NCI-H1694 treated with DMSO at 0.1 percent for 48 hours (cell line): ENCODE data around the gene ADAMTS10.
"Not testable (repeated sequence)": the region's sequence is repeated elsewhere in the genome, so short reads cannot be mapped to it uniquely, and the experiment has no call there.

ENCODE experiments used
- DNase-seq: peaks from one replicate; lab custom pipeline; 2025; lab: John Stamatoyannopoulos, UW

ADAMTS10 gene

DNA sequence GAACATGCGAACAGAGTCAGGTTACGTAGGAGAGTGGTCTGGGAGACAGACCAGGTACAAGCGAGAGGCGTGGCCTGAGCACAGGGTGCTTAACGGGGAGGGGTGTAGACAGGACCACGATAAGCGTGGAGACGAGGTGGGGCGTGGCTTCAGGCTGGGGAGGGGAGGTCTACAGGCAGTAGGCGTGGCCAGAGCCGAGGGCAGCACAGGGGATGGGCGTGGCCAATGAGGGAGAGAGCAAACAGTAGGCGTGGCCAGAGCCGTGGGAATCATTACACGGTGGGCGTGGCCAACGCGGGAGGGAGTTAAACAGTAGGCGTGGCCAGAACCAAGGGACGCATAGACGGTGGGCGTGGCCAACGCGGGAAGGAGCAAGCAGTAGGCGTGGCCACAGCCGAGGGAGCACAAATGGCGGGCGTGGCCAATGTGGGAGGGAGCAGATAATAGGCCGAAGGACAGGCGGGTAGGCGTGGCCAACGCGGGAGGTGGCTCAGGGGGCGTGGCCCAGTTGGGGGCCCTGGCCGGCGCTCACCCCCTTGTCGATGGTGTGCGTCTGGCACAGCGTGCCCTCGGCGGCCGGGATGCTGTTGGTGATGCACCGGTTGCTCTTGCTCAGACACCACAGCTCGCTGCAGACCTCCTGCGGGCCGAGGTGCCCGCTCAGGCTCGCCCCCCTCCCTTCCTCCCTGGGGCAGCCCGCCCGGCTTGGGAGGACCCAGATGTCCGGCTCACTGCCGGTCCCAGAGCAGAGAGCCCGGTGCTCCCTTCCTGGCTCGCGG lies 18.1 kb downstream of the ADAMTS10 start:
- no peak for DNase-seq

DNA sequence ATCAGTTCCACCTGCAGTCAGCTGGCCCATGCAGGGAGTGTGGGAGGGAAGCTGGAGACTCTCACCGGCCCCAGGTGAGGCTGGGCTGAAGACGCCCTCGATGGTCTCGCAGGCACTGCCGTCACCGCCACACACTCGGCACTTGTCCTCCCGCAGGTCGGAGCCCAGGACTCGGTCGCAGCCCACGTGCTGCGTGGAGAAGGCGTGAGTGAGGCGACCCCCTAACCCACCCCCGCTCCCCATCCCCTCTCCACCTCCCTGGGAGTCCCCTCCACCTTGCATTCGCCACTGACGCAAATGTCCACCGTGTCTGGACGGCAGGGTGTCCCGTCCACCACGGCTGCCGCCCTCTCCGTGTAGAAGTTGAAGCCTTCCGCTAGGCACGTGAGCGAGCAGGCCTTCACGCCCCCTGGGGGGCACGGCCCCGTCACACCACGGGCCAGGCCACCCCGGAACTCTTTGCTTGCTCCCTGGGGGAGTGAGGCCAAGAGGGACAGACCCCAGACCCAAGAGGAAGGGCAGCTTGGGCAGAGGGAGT lies 21.3 kb downstream of the ADAMTS10 start:
- no peak for DNase-seq

DNA sequence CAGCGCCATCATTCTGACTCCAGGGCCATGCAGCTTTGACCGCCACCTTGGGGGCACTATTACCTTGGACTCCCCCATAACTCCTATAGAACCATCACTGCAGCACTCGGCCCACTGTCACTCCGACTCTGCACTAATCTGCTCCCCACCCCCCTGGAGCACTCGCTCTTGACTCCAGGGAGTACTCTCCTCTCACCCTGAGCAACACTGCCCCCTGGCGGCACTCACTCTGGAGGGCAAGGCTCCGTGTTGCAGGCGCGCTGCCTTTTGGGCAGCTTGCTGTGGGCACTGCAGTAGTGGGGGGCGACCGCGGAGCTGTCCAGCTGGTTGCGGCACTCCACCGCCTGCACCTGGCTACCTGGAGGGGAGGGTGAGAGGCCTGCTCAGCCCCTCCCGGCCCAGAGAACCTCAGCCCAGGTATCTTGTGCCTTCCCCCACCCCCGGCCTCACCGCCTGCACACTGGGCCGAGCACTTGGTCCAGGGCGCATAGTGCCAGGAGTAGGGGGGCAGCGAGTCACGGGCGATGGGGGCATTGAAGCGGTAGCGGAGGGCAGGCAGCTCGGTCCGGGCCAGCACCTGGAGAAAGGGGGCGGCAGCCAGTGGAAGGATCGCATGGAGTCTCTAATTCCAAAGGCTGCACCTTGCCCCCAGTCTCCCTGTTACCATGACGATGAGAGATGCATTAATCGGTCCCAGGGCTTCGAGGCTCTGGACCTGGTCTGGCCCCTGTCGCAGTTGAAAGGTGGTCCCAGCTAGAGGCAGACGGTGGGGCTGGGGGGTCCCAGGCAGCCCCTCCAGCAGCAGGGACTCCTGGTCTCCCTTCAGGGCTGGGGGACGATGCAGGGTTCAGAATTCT lies 24.4 kb downstream of the ADAMTS10 start:
- no peak for DNase-seq

DNA sequence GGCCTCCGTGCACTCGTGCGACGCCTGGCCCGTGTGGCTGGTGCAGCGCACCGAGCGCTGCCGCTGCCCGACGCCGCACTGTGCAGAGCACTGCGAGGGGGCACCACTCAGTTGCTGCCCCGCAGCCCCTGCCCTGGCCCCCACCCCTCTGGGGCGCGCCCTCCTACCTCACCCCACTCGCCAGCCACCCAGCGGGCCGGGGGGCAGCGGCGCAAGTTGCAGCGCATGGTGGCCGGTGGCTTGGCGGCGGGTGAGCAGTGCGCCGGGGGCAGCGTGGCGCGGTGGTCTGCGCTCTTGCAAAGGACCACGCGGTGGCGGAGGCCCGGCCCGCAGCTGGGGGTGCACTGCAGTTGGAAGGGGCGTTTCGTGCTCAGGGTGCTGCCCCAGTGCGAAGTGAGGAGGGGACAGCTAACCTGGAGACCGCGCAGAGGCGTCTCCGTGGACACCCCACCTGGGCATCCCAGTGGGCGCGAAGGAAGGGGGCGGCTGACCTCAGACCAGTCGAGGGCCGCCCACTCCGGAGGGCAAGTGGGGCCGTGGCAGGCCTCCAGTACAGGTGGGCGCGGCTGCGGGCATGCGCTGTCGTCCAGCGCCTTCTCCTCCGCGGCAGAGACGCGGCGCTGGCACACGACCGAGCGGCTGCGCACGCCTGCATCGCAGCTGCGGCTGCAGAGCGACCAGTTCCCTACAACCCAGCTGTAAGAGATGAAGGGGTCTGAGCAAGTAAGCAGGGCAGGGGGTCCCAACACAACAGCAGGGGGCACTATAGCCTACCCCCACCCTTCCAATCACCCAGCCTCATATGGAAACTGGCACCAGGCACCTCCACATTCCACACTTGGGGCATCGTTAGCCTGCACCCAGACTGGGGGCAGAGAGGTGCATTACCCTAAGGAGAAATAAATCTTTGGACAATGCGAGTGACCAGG lies 25.3 kb downstream of the ADAMTS10 start:
- DNase-seq: no peak

DNA sequence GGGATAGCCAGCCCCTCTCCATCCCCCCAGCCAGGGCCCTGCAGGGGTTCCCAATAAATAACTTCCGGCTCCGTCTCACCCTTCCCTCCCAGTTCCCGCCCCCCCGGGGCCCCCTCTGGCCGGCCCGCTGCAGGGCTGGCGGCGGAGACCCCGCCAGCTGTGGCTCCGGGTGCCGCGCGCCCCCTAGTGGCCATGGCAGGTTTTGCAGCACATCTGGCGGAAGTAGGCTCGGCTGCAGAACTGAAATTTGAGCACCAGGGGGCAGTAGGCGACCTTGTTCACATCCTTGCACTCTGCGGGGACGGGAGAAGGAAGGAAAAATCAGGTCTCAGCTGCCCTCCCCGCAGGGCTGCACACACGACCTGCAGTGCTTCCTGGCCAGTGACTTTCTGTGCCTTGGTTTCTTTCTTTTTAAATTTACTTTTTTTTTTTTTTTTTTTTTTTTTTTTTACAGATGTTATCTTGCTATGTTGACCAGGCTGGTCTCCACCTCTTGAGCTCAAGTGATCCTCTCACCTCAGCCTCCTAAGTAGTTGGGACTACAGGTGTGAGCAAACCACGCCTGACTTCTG lies 29.7 kb downstream of the ADAMTS10 start:
- no peak for DNase-seq

DNA sequence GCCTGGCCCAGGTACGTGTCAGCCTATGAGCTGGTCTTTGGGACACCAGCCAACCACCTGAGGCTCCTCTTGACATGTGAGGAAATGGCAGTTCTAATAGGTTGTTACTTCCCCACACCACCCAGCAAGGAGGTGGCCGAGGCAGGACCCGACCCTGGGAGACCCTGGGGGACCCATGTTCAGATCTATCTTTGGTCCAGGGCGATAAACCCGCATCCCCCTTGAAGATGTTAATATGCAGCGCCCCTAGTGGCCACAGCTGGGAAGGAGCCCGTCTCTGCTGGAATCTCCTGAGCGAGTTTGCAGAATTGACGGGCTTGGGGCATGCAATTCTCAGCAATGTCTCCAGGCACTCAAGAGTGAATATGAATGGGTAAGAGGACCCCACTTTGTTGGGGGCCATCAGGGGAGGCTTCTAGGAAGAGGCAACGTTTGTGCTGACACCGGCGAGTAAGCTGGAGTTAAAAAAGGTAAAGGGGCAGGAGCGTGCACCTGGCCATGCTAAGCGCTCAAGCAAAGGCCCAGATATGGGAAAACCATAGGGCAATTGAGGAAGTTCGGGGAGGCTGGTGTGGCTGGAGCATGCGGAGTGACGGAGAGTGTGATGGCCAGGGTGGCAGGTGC lies 31.8 kb downstream of the ADAMTS10 start:
- no peak for DNase-seq

DNA sequence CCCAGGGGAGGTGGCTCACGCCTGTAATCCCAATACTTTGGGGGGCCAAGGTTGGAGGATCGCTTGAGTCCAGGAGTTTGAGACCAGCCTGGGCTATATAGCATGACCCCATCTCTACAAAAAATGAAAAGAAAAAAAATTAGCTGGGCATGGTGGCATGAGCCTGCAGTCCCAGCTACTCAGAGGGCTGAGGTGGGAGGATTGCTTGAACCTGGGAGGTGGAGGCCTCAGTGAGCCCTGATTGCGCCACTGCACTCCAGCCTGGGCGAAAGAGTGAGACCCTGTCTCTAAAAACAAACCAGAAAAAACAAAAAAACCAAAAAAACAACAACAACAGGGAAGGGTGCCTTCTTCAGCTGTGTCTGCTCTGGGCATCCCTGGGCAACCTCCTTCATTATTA lies 32.8 kb downstream of the ADAMTS10 start:
- DNase-seq: no peak

DNA sequence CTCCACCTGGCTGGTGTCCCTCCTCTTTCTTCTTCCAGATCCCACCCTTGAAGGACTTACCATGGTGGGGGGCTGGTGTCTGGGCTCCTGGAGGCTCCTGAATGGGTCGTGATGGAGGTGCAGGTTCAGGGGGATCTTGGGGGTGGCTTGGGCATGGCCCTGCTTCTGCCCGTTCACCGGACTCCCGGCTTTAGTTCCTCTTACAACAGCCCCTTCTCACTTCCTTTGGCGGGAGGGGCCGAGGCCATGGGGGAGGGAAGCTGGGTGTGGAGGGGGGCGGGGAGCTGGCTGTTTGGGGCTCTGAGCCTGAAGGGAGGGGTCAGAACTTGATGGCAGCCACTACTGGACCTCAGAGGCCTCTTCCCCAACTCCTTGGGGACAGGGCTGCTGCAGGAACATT lies 33.3 kb downstream of the ADAMTS10 start, which contains the start of gene MYO1F:
Gene MYO1F (minus strand): TSS at position 196 of the 400 bp plus-strand sequence. CDS start 133 bp downstream, at position 63.
- no peak for DNase-seq

DNA sequence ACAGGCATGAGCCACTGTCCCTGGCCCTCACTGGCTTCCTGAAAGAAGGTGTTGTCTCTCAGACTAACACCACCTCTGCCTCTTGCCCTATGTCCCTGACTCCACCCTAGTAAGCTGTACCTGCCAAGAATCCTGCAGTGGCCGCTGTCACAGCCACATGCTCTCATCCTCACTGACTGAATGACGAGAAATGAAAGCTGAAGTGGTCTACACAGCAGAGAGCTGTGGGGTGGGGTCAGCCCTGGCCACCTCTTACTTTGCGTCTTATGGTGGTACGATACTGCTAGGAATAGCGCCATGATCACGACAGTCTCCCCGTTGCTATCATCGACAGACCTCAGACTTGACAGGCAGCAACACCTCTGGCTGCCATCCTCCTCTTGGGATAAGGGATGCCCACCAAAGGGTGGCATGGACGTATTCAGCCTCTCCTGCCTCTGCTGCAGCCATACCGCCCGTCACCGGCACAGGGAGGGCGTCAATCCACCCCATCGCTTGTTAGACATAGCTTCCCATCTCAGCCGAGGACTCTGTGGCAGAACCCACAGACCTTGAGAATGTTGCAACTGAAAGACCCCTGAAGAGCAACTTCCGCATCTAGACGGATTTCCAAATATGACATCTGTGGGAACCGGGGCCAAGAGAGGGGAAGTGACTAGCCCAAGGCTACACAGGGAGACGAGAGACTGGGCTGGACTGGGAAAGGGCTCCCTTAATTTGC lies 34.1 kb downstream of the ADAMTS10 start:
- DNase-seq: no peak

DNA sequence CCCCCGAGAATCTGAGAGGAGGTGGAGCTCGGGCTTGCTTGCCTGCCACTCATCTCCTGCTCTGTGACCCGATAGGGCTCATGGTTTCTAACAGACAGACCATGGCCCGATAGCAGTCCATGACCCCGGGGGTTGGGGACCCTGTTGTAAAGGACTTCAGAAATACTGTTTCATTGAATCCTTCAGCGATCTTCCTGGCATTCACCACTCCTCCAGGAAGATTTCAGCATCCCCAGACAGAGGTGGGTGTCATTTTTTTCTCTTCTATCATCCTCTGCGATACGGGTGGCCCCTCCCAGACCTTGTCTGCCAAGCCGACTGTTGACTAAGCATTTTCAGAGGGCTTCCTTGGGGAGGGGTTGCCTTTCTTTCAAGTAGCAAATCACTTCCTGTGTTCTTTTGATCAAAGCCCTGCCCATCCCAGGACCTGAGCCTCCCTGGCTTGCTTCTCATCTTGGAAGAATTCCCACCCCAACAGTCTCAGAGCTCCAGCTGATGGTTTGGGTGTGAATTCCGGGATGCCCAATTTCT lies 35.0 kb downstream of the ADAMTS10 start:
- DNase-seq: no peak

DNA sequence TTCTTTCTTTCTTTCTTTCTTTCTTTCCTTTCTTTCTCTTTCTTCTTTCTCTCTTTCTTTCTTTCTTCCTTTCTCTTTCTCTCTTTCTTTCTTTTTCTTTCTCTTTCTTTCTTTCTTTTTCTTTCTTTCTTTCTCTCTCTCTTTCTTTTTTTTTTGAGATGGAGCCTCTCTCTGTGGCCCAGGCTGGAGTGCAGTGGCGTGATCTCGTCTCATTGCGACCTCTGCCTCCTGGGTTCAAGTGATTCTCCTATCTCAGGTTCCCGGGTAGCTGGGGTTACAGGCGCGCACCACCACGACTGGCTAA lies 35.9 kb downstream of the ADAMTS10 start:
- not testable (repeated sequence) for DNase-seq

DNA sequence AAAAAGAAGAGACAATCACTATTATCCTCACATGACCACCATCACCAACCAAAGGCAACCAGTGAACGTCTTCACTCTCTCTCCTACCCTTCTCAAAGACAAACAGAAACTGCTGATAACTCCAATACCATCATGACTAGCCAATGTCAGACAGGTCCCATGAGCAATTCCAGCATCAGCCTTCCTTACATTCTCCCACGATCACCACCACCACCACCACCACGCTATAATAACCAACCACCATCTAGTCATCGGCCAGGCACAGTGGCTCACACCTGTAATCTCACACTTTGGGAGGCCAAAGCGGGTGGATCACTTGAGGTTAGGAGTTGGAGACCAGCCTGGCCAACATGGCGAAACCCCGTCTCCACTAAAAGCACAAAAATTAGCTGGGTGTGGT lies 37.2 kb downstream of the ADAMTS10 start:
- no peak for DNase-seq

DNA sequence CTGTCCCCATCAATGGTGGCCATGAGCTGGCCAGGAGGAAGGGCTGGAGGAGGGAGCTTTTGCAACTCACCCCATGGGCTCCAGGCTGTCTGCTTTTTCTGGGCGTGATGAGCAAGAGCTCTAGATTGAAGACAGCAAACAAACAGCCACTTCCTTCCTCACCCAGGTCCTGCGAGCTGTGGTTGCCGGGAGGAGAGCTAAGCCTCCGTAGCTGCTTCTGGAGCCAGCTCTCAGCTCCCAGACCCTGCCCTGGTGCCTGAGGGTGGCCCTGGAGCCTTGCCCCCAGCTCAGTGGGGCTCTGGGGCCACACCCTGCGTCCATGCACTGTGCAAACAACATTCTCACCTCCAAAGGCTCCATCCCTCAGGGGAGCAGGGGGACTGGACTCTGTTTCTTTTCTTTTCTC lies 39.5 kb downstream of the ADAMTS10 start:
- no peak for DNase-seq

DNA sequence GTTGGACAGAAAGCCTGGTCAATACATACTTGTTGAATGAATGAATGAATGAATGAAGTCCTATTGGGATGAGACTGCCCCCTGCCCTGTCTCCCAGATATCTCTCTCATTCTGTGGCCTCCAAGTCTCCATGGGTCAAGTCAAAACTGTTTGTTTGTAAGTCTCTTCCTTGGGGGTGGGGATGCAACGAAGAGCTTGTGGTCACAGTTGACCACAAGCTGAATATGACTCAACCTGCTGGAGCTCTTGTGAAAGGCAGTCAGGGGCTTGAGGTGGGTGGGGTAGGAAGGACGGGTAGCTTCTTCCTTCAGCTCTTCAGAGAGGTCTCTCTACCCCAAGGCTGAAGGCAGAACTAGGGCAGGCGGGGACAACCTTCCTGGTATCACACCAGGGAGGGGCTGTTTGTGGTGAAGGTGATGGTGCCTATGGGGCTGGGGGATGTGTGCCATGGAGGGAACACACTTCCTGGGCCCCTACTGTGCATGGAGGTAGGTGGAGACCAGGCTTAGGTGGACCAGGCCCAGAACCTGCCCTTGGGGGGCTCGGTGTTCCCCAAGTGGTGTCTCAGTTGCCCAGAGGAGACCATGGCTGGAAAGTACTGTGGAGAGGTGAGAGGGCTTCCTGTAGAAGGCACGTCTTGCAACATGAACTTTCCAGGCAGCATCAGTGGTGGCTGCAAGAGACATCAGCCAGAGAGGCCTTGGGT lies 41.3 kb downstream of the ADAMTS10 start:
- no peak for DNase-seq

DNA sequence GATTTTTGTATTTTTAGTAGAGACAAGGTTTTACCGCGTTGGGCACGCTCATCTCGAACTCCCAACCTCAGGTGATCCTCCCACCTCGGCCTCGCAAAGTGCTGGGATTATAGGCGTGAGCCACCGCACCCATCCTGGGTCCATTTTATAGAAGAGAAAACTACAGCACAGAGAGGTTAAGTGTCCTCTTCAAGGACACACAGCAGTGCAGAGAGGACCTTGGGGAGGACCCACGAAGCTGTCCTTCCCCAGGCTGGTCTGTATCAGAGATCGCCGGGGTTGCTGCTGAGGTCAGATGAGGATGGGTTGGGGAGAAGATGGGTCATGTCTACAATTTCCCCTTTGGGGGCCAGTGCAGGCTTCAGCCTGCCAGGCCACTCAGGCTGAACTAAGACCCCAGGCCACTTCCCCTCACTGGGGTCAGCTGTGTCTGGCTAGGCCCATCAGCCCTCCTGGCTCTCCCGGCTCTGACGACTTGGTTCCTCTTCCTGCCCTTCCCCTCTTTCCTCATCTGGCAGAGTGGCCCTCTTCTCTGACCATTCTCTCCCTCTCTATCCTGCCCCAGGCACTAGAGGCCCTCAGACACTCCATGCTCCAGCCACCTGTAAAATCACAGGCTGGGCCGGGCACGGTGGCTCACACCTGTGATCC lies 42.9 kb downstream of the ADAMTS10 start:
- DNase-seq: no peak

DNA sequence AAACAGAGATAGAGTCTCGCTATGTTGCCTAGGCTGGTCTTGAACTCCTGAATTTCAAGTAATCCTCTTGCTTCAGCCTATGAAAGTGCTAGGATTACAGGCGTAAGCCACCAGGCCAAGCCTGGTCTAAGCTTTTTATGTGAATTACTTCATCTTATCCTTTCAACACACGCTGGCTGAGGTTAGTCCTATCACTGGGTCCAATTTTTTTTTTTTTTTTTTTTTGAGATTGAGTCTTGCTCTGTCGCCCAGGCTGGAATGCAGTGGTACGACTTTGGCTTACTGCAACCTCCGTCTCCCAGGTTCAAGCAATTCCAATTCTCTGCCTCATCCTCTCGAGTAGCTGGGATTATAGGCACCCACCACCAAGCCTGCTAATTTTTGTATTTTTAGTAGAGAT lies 43.7 kb downstream of the ADAMTS10 start:
- no peak for DNase-seq

DNA sequence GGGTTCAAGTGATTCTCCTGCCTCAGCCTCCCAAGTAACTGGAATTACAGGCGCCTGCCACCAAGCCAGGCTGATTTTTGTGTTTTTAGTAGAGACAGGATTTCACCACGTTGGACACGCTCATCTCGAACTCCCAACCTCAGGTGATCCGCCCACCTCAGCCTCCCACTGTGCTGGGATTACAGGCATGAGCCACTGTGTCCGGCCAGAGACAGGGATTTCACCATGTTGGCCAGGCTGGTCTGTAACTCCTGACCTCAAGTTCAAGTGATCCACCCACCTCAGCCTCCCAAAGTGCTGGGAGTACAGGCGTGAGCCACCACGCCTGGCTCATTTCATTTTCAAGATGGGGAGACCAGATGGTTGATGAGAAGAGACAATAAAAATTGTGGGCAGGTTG lies 45.6 kb downstream of the ADAMTS10 start:
- not testable (repeated sequence) for DNase-seq

DNA sequence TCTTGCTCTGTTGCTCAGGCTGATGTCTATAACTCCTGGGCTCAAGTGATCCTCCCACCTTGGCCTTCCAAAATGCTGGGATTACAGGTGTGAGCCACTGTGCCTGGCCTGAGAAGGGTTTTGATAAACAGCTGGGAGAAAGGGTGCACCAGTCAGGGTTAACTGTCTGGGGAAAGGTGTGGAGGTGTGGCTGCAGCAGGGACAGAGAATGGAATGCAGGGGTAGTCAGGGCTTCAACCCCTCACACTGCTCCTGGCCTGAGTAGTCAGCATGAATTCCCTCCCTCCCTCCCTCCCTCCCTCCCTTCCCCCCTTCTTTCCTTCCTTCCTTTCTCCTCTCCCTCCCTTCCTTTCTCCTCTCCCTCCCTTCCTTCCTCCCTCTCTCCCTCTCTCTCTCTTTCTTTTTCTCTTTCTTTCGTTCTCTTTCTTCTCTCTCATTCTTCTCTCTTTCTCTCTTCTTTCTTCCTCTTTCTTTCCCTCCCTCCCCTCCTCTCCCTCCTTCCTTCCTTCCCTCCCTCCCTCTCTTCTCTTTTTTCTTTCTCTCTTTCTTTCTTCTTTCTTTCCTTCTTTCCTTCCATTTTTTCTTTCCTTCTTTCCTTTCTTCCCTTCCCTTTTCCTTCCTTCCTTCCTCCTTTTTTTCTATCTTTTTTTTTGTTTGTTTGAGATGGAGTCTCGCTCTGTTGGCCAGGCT lies 49.3 kb downstream of the ADAMTS10 start:
- DNase-seq: no peak
